ENCODE results near the gene RO60.
"Not testable (repeated sequence)": the region's sequence is repeated elsewhere in the genome, so short reads cannot be mapped to it uniquely, and the experiment has no call there.

The RO60 gene

DNA sequence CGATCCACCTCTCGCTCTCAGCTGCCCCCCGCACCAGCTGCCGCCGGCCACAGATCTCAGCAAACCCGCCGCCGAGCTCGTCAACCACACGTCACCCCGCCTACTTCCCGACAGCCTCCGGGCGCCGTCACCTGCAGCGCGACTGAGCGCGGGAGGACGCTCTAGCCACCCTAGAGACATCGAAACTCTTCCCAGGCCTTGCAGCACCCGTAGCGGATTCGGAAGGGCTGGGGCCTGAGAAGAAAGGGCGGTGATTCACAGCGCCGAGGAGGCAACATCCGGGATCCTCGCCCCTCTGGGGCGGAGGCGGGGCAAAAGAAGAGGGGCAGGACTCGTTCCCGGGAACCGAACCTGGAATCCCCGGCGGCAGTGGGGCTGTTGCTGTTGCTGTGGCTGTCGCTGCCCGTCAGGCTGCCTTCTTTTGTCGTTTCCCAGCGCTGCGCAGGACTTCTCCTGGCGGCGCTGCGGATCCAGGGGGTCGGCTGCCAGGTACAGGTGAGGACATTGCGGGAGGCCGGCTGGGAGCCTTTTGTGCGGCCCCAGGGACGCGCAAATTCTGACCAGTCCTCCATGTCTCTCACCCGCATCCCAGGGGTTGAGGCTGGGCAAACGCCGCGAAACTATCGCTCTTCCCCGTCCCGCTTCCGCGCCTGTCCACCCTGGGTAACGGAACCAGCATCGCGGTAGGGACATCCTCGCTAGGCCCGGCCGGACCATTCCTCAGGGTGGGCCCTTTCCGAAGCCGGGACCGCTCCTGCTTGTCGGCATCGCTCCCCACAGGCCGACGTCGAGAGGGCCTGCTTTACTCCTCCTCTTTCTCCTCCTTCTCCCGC, at the start of gene RO60, which contains the start of gene UCHL5:
Gene RO60 (plus strand): TSS at position 331 of the 833 bp plus-strand sequence. CDS start 9,443 bp downstream, outside the sequence.
Gene UCHL5 (minus strand): TSS at position 79 of the 833 bp plus-strand sequence. CDS start 100 bp downstream, outside the sequence.
- DNase-seq (ENCODE audit: low read depth): peak; percentile 92

DNA sequence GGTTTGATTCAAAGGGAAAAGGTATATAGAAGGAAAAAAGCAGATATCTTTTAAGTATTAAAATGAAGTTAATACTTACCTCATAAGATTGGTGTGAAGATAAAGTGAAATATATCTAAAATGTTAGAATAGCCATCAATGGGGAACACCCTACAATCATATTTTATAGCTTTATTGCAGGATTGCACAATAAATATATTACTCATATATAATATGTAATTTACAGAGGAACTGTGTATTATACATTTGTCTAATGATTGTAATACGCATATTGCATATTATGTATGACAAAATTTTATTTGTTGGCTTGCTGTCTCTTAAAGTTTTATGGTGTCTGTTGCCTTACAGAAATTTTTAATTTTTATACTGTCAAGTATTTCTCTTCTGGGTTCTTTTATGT, 48.0 kb upstream of the RO60 start:
- DNase-seq (ENCODE audit: low read depth): no peak

DNA sequence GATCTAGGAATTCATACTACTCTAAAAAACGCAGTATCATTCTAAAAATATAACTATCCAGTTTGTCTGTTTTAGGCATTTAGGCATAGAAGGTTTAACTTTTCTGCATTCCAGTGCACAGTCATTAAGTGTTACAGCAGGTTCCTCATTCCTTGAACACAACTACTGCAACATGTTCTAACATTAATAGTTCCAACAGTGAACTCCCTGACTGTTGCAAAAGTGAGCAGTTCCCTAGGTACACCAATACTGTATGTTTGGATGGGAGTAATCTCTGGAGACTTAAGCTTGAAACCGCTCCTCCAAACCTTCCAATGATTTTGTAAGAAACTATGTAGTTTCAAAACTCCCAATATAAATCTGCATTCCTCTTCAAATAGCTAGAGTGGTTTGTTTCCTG, 46.4 kb upstream of the RO60 start:
- no peak for DNase-seq (ENCODE audit: low read depth)

DNA sequence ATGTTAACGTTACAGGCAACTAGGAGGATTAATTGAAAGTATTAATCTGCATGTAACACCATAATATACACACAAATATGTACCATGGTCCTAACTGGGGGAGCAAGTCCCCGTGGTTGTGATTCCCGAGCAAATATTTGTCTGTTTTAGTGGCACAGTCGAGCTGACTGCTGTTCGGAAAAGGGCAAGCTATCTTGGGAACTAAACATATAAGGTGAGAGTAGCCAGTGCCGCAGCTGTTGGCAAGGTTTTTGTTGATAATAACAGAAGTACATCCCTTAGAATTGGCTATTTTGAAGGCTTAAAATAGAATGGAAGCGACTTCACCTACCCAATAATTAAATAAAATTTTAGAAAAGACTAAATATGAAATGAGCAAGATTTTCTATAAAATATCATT, 45.7 kb upstream of the RO60 start:
- no peak for DNase-seq (ENCODE audit: low read depth)

DNA sequence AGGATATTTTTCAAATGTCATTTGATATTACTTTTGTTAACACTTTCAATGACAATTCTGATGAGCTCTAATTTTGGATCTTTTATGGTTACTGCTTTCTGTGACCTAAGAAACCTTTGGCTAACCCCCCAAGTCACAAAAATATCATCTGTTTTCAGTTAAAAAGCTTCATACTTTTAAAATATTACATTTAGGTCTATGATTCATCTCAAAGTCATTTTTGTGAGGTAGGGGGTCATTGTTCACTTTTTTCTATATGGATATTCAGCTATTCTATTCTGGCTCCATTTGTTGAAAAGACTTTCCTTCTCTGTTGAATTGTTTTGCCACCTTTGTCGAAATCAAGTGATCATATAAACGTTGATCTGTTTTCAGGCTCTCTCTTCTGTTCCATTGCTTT, 45.0 kb upstream of the RO60 start:
- DNase-seq (ENCODE audit: low read depth): no peak

DNA sequence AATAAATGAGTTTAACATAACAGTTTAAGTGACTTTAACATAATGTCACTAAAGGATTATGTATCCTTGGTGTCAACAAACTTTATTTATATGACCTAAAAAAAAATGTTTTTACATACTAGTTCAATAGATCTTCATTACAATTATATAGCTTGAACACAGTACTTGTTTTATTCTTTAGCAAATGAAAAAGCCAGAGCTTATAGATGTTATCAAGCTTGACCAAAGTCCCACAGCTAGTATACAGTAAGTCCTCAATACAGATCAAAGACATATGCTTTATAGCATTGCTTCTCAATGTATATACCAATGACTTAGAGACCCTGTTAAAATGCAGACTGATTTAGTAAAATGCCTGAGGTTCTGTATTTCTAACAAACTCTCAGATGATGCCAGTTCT, 42.6 kb upstream of the RO60 start:
- no peak for DNase-seq (ENCODE audit: low read depth)

DNA sequence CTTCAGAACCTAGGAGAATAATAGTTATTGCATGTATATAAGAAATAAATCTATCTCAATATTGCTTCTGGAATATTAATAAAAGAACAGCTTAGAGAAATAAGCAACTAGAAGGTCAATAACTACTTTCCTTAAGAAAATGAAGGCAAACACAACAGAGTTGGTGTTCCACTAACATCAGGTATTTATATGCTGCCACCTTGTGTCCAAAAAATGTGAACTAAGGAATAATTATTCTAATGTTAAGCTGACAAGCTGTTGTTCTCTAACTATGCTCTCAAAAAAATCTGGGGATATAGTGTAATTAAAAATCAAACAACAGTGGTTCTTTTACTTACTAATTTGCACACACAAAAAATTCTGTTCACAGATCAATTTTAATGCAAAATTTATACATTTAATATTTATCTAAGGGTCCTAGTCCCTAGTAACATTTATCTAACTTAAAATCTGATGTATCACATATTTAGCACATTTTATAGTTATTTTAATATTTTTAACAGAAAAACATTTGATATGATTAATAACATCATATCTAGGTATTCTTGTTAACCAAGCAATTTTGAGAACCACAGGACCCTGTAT, 39.9 kb upstream of the RO60 start:
- peak; percentile 21 for DNase-seq (ENCODE audit: low read depth)

DNA sequence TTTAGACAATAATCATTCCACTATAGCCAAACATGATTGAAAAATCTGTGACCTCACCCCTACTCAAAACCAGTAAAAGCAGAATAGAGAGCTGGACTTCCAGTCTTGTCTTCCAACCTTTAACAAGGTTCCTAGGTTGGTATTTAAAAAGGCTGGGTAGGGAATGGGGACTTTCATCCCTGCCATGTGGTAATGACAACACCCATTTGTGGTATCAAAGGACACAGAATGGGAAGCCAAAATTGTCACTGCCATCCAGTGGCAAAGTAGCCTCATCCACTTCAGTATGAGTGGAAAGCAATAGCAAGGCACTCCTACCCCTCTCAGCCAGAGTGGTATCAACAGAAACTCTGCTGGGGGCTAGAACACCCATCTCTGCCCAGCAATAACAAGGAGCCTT, 34.2 kb upstream of the RO60 start:
- DNase-seq (ENCODE audit: low read depth): no peak

DNA sequence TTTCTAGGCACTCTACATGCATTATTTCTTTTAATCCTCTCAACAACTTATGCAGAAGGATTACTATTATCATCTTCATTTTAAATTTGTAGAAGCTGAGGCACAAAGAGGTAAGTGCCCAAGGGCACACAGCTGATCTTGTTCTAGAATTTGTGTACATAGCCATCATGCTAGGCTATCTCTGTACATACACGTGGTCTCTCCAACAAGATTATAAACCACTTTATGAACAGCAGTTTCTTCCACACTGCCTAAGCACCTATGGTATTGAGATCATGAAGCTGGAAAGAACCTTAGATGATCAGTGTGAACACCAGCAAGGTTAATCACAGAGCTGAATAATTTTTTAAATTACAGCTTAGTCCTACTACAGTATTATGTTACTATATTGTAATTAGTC, 29.1 kb upstream of the RO60 start:
- no peak for DNase-seq (ENCODE audit: low read depth)

DNA sequence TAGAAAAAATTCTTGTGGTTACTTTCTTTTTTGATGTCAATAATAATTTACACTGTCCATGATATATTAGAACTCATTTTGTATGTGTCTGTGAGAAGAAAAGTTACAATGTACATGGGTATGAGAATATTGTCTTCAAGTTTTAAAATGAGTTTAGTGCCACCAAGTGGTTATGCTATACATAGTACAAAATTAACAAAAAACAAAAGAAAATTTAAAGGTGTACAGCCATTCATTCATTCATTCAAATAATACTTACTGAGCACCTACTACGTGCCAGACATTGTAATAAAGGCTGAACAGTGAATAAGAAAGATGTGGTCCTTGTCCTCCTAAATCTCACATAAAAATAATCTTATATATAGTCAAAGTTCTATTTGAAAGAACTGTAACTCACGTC, 28.0 kb upstream of the RO60 start:
- DNase-seq (ENCODE audit: low read depth): no peak

DNA sequence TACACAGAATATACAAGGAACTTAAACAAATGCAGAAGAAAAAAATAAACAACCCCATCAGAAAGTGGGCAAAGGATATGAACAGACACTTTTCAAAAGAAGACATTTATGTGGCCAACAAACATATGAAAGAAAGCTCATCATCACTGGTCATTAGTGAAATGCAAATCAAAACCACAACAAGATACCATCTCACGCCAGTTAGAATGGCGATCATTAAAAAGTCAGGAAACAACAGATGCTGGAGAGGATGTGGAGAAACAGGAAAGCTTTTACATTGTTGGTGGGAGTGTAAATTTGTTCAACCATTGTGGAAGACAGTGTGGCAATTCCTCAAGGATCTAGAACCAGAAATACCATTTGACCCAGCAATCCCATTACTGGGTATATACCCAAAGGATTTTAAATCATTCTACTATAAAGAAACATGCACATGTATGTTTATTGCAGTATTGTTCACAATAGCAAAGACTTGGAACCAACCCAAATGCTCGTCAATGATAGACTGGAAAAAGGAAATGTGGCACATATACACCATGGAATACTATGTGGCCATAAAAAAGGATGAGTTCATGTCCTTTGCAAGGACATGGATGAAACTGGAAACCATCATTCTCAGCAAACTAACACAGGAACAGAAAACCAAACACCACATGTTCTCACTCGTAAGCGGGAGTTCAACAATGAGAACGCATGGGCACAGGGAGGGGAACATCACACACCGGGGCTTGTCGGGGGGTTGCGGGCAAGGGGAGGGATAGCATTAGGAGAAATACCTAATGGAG, 26.6 kb upstream of the RO60 start:
- DNase-seq (ENCODE audit: low read depth): not testable (repeated sequence)

DNA sequence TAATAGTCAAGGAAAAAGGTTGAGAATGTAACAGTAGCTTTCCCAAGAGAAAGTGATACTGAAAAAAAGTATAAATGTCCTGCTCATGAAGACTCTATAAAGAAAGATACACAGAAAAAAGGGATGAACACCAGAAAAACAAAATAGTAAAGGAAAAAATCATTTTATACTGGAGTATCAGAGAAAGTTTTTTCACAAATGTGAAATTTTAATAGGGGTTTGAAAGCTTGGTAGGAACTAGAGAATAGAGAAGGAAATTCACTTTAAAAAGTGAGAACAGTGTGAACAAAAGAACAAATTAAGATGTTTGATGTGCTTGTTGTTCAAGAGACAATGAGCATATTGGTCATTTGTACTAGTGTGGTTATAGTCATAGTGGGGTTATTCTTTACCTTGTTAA, 25.8 kb upstream of the RO60 start:
- no peak for DNase-seq (ENCODE audit: low read depth)

DNA sequence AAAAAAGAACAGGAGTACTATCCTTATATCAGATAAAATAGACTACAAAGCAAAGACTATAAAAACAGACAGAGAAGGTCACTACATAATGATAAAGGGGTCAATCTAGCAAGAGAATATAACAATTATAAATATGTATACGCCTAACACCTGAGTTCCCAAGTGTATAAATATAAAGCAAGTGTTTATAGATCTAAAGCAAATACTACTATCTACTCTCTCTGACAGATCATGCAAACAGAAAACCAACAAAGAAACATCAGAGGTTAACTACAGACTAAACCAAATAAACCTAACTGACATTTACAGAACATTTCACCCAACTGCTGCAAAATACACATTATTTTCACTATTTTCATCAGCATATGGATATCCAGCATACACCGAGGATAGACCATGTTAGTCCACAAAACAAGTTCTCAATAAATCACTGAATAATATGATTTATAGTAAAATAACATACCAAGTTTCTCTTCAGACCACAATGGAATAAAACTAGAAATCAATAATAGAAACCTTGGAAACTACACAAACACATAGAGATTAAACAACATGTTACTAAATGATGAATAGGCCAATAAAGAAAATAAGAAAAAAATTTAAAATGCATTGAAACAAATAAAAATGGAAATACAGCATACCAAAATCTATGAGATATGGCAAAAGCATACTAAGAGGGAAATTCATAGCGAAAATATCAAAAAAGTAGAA, 22.9 kb upstream of the RO60 start:
- DNase-seq (ENCODE audit: low read depth): no peak

DNA sequence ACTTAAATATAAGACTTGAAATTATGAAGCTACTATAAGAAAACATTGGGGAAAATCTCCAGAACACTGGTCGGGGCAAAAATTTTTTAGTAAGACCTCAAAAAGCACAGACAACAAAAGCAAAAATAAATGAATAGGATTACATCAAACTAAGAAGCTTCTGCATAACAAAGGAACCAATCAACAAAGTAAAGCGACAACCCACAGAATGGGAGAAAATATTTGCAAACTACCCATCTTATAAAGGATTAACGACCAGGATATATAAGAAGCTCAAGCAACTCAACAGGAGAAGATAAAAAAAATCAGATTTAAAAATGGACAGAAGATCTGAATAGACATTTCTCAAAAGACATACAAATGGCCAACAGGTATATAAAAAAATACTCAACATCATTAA, 19.4 kb upstream of the RO60 start:
- no peak for DNase-seq (ENCODE audit: low read depth)

DNA sequence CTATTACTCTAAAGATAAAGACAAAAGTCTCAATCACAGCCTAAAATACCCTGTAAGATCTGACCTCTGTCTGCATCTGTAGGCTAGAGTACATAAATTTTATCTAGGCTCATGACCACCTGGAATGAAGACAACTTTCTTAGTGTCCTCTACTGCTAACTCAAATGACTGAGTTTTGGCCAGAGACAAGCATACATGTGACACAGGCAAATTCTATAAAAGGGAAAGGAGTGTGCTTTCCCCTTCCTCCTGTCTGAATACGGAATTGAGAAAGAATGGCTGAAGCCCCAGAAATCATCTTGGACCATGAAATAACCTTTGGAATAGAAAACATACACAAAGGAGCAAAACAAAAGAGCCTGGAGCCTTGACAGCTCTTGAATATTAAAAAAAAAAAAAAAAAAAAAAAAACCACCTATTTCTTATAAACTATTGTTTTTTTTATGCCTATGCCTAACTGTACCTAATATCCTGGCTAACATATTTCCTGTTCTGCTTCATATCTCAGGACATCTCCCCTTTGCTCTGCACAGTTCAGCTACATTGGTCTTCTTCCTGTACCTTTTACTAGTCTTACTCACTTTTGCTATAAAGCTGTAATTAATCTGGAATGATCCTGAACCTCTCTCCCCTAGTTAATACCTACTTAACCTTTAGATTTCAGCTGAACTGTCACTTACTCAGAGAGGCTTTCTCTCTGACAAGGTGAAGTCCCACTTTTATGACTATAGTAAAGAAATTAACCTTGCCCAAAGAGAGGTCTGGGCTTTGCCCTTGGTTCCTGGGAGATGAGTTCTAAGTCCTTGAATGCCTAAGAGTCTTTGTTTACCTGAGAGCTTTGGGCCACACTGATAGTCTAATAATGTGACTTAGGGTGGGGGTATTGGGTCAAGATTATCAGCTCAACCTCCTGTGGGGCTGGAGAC, 16.4 kb upstream of the RO60 start:
- no peak for DNase-seq (ENCODE audit: low read depth)

DNA sequence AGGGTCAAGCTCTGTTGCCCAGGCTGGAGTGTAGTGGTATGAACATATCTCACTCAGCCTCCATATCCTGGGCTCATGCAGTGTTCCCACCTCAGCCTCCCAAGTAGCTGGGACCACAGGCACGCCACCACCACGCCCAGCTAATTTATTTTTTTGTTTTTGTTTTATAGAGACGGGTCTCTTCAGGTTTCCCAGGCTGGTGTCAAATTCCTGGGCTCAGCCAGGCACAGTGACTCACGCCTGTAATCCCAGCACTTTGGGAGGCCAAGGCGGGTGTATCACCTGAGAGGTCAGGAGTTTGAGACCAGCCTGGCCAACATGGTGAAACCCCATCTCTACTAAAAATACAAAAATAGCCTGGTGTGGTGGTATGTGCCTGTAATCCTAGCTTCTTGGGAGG, 10.5 kb upstream of the RO60 start:
- DNase-seq (ENCODE audit: low read depth): not testable (repeated sequence)

DNA sequence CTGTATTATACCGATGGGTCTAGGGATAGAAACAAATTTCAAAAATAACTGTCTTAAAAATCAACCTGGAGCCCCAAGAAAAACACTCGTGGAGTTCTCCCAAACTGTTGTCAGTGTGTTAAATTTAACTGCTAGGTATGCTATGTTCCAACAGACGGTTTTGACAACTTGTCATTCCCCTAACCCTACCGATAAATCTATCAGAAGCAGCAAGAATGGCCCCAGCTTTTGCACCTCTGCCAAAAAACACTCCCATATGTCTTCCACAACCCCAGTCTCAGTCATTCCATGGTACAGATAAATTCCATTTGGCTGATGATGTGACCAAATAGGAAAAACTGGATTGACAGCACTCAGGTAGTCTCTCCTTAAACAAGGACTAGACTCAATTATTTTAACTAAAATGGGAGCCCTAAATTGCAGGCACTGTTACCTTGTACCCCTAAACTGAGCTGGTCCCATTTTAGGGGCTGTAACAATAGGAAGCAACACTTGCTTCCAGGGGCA, 5.2 kb upstream of the RO60 start:
- DNase-seq (ENCODE audit: low read depth): no peak

DNA sequence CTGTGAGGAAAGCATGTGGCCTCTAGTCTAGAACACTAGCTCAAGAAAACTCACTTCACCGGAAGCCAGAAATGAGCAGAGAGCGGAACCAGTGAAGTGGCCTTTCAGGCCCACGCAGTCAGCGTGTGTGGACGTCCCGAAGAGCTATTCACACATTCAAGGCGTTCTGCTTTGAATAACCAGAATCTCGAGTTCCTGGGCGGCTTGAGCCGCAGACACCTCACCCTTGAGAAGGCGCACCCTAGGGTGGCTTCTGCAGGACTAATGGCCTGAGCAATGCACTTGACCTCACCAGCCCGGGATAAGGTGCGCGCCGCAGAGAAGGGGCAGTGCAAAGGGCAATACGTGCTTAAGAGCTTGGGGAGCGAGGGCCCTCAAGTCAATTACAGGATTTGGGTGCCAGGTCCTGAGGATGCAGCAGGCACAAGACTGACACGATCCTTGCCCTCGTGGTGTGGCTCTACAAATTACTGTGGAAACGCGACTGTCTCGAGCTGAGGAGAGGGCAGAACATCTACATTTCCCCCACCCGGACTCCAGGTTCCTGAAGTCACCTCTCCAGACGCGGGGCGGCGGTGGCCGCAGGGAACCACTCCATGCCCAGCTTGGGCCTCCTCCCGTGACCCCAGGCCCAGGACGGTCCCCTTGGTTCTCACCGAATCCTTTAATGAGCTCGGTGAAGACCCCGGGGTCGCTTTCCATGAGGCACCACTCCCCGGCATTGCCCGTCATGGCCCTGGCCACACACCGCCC, 707 bp upstream of the RO60 start:
- no peak for DNase-seq (ENCODE audit: low read depth)

DNA sequence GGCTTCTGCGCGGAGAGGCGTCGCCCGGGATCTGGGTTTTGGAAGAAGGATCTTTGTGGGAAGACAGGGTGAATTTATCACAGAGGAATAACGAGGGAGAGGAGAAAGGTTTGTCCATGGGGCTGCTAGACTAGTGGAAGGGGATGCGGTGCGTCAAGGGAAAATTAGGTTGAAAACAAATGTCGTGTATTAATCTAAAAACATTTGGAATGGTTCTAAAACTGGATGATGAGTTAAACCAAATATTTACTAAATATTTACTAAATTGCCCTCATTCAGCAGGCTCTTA, 647 bp downstream of the RO60 start:
- DNase-seq (ENCODE audit: low read depth): no peak

DNA sequence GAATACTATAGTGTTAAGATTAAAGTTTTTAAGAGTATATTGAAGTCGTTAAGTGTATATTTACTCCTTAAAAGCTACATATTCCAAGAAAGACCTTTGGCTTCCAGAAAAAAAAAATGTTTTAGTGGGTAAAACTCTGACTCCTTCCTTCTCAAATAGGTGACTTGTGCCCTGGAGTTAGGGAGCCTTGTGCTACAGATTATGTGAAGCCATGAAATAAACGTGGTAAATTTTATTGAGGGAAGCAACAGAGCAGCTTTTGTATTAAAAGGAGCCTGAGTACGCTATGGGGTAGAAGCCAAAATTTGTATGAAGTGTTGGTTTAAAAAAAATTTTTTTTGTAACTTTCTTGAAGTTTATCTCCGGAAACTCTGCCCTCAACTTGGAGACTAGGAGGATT, 994 bp downstream of the RO60 start:
- DNase-seq (ENCODE audit: low read depth): no peak

All from CMK (cell line).